Spleen (tissue), 7 donors: ENCODE measurements around the gene LAMC2.

Source experiments
- CTCF ChIP-seq, 11 experiments: fragments of 200-600 bp in 7 of 11; fragments of 450-650 bp in 4 of 11; sonication (generic) in 4 of 11; IDR thresholded peaks in 8 of 11; conservative IDR thresholded peaks in 3 of 11; 1 replicate in 7 of 11; 2 replicates in 4 of 11; pipeline versions ENCODE4 v1.4.0 to v1.8.0; 2016 to 2021; ENCODE audit warnings: antibody characterized with exemption in 11 of 11, inconsistent platforms in 4 of 11, mild to moderate bottlenecking in 1 of 11
- POLR2A ChIP-seq, 3 donors: fragments of 450-650 bp; IDR thresholded peaks; one replicate each; pipeline ENCODE4 v1.5.1; 2017; ENCODE audit warnings: antibody characterized with exemption in 3 of 3, mild to moderate bottlenecking in 1 of 3
- donor health status: DM: no; HTN: no; CAD: no; lungs with moderate emphysema.
- donor health status: DM: no; HTN: no; CAD: no.
- donor health status: DM: no; HTN: no; CAD: no.

DNA sequence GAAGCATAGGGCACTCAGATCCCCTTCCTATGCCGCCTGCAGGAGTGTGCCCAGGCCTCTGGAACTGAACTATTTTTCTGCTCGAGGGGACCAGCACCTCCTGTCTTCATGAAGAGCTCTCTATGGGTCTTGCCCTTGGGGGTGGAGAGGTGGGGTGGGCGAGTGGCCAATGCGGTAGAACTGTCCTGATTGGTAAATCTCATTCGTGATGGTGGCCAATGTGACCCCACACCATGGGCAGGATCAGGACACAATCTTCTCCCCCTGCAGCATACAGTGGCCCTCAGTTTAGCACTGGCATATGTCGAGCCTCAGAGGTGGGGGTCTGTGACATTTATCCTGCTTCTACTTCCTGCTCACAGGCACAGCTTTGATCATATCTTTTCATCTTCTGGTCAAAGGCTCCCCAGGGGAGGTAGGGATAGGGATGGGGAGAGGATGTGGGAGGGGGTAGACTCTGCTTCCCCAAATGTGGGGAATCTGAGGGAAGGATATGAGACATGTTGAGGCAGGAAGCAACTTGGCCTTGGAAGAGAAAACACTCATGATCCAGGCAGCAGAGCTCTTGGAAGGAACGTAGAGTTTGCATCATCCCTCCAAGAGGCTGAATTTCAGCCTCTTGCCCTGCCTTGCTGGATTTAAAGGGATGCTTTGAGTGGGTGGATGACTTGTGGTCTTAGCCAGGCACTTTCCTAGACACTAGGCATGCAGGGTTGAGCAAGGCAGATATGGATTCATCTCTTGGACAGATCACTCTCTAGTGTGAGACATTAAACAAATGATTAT is 81.8 kb downstream of the LAMC2 start:
- TF ChIP-seq CTCF (IDR thresholded peaks at IDR 0.05 in 8 of 11, conservative IDR thresholded peaks at IDR 0.05 in 3 of 11) (no peak), POLR2A (IDR thresholded peaks at IDR 0.05) (no peak)
